Activated CD4-positive, CD25-positive, alpha-beta regulatory T cell treated with anti-CD3 and anti-CD28 coated beads, Interleukin-2, amount 50 U/mL, for 24 hours (primary cell): ENCODE measurements around the gene MSRB1.
"Not testable (repeated sequence)": the region's sequence is repeated elsewhere in the genome, so short reads cannot be mapped to it uniquely, and the experiment has no call there.

Source experiments
- ATAC-seq, 2 donors: fragments of 150-1000 bp; cut with Tn5 transposase; one replicate each; pipeline ENCODE4 v1.10.0; 2021; ENCODE audit warnings: mild to moderate bottlenecking in 1 of 2, moderate library complexity in 1 of 2

MSRB1 gene

DNA sequence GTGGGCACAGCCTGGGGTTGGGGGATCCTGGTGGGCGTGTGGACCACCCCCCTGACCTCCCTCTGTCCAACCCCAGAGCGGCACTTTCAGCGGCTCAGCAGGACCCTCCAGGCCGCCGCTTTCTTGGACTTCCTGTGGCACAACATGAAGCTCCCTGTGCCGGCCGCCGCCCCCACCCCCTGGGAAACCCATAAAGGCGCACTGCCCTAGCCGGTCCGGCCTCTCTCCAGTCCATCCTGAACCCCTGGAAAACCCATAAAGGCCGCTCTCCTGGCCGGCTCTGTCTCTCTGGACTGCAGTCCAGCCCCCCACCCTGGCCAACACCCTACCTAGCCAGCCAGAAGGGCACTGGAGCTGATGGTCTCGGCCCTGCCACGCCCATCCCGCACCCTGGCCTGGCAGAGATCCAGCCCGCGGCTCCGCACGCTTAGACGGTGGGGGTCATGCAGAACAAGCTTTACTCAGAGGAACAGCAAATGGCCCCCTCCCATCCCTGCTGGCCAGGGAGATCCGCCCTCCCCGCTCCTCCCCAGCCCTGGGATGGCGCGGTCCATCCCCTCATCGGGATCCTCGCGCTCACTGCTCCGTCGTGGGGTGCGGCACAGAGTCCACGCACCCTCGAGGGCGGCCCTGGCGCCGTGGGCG is 35.6 kb upstream of the MSRB1 start:
- ATAC-seq, result no peak

DNA sequence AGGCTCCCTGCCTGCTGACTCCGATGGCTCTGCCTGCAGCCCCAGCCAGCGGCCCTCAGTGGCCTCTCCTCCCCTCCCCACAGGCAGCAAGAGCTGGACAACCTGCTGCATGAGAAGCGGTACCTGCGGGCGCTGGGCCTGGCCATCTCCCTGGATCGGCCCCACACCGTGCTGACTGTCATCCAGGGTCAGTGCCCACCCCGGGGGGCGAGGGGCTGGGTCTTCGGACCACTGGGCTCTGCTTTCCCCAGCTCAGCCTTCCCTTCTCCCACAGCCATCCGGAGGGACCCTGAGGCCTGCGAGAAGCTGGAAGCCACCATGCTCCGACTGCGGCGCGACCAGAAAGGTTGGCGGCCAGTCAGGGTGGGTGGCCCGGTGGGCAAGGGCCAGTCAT is 34.9 kb upstream of the MSRB1 start:
- ATAC-seq, result no peak

DNA sequence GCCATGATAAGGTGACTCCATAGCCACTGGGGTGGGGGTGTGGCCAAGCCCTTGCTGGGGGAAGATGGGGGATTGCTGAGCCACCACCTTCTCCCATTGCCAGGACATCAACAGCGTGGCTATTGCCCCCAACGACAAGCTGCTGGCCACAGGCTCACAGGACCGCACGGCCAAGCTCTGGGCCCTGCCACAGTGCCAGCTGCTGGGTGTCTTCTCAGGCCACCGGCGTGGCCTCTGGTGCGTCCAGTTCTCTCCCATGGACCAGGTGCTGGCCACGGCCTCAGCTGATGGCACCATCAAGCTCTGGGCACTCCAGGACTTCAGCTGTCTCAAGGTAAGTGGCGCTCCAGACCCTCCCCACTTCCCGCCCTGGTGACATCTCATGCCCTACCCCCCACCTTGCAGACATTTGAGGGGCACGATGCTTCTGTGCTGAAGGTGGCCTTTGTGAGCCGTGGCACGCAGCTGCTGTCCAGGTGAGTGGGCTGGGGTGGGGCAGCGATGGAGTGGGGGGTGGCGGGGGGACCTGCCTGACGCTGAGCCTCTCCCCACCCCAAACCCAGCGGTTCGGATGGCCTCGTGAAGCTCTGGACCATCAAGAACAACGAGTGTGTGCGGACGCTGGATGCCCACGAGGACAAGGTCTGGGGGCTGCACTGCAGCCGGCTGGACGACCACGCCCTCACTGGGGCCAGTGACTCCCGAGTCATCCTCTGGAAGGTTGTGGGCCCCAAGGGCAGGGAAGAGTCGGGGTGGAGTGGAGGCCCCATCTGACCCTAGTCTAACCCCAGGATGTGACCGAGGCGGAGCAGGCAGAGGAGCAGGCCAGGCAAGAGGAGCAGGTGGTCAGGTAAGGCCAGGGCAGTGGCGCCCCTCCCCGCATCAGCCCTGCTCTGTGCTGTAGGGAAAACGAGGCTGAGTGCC is 34.2 kb upstream of the MSRB1 start:
- no peak for ATAC-seq

DNA sequence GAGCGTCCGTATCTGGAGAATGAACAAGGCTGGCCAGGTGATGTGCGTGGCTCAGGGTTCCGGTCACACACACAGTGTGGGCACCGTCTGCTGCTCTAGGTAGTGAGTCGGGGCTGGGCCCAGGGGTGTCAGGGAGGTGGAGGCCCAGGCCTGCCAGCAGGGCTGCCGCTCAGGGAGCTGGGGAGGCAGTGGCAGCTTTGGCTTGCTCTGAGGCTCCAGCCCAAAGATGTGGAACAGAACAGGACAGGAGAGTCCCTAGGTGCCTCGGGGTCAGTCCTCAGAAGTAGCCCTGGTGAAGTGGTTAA is 33.2 kb upstream of the MSRB1 start:
- ATAC-seq, result no peak

DNA sequence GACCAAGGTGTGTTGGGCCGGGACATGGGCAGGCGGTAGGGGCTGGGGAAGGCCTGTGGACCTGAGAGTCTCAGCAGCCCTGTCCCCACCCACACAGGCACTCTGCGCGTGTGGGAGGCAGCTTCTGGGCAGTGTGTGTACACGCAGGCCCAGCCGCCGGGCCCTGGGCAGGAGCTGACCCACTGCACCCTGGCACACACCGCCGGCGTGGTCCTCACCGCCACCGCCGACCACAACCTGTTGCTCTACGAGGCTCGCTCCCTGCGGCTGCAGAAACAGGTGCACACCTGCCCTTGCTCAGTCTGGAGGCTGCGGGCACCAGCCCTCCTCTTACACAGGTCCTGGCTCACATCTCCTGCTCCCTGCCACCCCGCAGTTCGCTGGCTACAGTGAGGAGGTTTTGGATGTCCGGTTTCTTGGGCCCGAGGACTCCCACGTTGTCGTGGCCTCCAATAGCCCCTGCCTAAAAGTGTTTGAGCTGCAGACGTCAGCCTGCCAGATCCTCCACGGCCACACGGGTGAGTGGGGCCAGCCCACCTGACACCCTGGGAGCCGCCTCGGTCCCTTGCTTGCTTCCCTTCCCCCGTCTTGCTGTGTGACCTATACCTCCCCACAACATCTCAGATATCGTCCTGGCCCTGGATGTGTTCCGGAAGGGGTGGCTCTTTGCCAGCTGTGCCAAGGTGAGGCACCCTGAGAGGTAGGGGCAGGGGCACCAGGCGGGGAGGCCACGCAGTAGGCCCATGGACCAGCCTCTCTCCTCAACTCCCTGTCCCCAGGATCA is 32.6 kb upstream of the MSRB1 start:
- ATAC-seq, result no peak

DNA sequence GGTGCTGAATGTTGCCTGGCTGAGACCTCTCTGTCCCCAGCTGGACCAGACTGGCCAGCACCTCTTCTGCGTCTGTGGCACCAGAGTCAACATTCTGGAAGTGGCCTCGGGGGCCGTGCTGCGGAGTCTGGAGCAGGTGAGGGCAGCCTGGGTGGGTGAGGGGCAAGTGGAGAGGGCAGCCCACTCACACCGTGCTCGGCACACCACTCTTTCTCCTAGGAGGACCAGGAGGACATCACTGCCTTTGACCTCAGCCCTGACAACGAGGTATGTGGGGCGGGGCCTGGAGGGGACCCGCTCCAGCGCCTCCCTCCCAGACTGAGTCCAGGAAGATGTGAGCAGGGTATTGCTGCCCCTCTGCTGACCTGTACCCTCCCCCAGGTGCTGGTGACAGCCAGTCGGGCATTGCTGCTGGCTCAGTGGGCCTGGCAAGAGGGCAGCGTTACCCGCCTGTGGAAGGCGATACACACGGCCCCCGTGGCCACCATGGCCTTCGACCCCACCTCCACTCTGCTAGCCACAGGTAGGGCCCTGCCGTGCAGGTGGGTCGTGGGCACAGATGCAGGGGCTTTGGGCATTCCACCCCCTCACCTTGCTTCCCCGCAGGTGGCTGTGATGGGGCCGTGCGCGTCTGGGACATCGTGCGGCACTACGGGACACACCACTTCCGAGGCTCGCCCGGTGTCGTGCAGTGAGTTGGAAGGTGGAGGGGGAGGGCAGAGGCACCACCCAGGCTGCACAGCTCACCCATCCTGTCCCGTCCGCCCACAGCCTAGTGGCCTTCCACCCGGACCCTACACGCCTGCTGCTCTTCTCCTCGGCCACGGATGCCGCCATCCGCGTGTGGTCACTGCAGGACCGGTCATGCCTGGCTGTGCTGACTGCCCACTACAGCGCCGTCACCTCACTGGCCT is 31.4 kb upstream of the MSRB1 start:
- no peak for ATAC-seq

DNA sequence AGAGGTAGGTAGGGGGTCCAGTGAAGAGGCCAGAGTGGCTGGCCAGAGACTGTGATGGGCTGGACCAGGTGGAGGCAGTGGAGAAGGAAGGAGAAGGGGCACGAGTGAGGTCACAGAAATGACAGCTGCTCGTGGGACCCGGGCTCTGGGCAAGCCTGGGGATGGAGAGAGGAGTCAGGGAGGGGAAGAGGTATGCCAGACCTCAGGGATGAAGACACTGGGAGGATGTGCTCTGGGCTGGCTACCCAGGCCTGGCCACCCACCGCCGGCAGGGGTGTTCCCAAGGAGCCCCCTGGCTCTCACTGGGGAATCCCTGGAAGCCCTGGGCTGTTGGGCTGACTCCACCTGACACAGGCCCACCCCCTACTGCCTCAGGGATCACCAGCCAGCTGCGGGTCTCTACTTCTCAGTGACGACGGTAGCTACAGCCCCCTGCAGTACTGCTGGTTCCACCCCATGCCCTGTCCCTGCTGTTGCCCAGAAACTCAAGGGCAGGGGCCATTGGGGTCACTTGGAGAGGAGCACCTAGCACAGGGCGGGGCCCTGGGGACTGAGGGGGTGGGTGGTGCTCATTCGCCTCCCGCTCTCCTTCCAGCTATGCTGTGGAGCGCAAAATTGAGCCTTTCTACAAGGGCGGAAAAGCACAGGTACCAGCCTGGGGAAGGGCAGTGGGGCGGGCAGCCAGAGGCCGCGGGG is 30.6 kb upstream of the MSRB1 start:
- no peak for ATAC-seq

DNA sequence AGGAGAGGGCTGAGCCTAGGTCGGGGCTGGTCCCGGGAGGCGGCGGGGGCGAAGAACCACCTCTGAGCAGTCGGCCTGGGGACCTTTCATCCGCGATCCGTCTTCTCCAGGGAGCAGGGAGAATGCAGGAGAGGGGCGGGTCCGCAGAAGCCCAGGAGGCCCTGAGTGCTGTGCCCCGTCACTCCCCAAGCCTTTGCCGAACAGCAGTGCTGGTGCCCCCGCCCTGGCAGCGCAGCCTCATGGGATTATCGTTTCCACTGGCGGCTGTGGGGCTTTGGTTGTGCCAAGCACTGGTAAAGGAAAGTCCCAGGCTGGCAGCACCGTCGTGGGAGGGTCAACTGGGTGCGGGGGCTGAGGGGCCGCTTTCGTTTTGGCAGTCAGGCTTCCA is 29.5 kb upstream of the MSRB1 start:
- peak in 1 of 2 donors; percentile 6 for ATAC-seq

DNA sequence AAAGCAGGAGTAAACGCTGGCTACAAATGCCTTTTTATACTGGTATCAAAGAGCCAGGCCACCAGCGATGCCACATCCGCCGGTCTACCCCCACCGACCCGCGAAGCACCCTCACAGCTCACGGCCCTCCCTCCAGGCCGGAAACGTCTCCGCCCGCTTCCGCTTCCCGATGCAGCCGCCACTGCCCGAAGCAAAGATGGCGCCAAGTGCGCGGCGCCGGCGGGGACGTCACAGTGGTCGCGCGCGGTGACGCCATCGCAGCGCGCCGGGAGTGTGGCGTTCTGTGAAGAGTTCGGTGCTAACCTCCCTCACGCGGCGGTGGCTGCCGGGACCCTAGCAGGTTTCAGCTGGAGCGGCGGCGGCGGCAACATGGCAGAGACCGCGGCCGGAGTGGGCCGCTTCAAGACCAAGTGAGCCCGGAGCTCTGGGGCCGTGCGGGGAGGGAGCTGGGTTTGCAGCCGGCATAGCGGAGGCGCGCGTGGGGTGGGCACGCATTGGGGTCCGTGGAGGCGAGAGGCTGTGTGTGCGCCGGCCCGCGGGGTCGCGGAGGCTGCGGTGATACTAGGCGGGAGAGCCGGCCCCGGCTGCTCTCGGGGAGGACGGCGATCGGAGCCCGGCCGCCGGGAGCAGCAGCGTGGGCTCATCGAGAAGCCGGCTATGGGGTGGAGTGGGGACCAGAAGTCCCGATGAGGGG is 28.9 kb upstream of the MSRB1 start, which contains the start of gene TBL3:
TSS of gene TBL3 (plus strand) at position 258 of the 694 bp plus-strand sequence. CDS start at position 370, 112 bp downstream.
- peak; percentile 96 to 97 for ATAC-seq

DNA sequence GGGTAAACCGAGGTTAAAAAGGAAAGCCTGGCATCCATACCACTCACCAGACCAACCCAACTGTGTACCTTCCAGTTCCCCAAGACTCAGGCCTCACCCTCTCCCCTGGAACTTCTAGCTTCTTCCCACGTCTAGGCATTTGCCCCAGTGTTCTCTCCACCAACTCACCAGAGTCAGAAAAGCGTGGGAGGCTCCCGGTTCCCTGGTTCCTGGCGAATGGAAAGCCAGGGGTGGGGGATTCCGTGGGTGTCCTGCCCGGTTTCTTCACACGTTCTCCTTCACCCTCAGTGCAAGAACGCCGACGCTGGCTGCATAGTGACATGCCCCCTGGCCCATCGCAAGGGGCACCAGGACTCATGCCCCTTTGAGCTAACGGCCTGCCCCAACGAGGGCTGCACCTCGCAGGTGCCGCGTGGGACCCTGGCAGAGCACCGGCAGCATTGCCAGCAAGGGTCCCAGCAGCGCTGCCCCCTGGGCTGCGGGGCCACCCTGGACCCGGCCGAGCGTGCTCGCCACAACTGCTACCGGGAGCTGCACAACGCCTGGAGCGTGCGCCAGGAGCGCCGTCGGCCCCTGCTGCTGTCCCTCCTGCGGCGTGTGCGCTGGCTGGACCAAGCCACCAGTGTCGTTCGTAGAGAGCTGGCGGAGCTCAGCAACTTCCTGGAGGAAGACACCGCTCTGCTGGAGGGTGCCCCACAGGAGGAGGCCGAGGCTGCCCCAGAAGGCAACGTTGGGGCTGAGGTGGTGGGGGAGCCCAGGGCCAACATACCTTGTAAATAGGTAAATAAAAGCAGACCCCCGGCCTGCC is 25.4 kb upstream of the MSRB1 start:
- no peak for ATAC-seq

DNA sequence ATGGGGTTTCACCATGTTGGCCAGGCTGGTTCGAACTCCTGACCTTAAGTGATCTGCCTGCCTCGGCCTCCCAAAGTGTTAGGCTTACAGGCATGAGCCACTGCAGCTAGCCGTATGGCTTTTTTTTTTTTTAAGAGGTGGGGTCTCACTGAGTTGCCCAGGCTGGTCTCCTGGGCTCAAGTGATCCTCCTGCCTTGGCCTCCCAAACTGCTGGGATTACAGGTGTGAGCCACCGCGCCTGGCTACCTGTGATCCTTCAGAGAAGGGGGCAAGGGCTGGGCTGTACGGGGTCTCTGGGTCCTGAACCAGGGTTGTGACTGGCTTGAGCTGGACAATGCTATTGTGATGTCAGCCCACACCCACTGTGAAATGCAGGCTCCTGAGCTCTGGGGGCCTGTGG is 23.5 kb upstream of the MSRB1 start, which contains the start of gene RNF151:
TSS of gene RNF151 (plus strand) at position 397 of the 400 bp plus-strand sequence. CDS start 26 bp downstream, outside the sequence.
- ATAC-seq, result no peak

DNA sequence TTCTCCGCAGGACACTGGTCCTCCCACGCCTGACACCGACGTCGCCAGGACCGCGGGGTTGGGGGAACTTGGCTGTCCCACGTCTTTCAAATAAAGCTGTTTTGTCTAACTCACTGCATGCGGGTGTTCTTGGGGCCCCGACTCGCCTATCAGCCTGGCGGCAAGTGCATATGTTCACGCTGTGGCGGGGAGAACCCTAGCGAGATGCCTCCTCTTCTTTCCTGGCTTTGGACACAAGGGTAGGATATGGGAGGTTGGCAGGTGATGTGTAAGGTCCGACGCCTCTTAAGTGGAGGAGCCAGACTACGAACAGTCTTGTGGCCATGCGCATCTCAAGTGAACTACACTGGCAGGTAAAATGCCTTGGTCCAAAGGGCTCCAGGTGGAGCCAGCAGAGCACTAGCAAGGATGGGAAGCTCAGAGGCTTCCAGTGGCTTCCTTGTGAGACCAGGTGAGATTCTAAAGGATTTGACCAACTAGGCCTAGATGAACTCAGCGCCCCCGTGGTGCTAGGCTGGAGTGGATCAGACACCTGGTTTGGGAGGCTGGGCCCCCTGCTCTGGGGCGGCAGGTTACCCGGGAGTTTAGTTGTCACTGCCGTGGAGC is 22.5 kb upstream of the MSRB1 start:
- no peak for ATAC-seq

DNA sequence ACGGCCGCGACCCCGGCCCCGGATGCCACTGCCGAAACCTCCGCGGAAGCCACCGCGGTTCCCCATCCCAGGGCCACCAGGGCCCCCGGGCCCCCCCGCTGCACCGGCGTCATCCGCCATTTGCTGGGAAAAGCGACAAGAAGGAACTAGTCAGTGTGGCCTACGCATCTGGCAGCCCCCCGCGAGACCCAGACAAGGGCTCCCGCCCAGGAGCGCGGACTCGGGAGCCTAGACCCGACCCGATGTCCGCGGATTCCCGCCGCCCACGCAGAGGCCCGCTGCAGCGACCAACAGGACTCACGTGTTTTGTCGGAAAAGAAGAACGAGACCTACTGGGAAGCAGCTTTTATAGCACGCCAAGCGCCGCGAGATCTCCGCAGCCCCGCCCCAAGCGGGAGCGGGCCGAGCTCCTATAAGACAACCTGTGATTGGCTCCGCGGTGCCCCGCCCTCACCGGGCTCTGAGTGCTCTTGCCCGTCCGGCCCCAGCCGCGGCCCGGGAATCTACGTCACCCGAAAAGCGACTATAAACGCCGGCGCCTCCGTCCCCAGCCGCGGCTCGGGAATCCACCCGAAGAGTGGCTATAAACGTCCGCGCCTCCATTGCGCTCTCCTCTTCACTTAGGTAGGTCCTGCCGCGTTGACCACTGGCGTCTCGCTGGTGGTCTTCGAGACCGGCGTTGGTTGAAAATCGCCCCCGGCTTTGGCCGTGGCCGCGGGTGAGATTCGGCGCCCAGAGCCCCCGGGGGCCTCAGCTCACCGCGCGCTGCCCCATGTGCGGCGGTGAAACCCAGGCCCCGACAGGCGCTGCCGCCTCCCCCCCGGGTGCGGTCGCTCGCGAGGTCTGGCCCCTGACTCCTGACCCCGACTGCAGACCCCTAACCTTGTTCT is 21.8 kb upstream of the MSRB1 start, which contains the start of gene RPS2:
TSS of gene RPS2 (minus strand) at position 321 of the 890 bp plus-strand sequence. CDS start at position 120, 201 bp downstream.
- ATAC-seq, result peak; percentile 84 to 87

DNA sequence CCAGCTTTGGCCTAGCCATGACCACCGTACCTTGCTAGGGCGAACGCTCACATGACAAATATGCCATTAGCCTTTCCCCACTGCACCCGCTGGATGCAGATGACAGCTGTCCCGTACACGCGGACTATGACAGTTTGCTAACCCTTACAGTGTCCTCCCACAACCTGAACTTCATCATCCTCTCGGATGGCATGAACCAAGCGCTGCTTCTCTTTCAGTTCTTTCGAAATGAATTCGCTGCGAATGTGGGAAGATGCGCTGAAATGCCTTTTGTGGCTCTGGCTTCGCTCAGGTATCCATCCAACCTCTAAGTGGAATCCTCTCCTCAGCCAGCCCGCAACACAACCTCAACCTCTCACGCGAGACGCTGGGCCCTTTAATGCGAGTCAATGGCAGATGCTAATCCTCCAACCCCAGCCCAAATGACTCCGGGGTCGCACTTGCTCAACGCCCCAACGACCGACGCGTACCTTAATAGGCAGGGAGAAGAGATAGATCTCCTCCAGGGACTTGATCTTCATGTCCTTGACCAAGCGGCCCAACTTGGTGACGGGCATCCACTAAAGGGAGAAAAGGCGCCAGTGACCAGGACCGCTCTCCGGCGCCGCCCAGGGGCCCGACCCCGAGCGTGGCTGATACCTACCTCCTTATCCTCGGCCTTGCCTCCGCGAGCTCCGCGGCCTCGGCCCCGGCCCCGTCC is 21.0 kb upstream of the MSRB1 start:
- peak in 1 of 2 donors; percentile 7 for ATAC-seq

DNA sequence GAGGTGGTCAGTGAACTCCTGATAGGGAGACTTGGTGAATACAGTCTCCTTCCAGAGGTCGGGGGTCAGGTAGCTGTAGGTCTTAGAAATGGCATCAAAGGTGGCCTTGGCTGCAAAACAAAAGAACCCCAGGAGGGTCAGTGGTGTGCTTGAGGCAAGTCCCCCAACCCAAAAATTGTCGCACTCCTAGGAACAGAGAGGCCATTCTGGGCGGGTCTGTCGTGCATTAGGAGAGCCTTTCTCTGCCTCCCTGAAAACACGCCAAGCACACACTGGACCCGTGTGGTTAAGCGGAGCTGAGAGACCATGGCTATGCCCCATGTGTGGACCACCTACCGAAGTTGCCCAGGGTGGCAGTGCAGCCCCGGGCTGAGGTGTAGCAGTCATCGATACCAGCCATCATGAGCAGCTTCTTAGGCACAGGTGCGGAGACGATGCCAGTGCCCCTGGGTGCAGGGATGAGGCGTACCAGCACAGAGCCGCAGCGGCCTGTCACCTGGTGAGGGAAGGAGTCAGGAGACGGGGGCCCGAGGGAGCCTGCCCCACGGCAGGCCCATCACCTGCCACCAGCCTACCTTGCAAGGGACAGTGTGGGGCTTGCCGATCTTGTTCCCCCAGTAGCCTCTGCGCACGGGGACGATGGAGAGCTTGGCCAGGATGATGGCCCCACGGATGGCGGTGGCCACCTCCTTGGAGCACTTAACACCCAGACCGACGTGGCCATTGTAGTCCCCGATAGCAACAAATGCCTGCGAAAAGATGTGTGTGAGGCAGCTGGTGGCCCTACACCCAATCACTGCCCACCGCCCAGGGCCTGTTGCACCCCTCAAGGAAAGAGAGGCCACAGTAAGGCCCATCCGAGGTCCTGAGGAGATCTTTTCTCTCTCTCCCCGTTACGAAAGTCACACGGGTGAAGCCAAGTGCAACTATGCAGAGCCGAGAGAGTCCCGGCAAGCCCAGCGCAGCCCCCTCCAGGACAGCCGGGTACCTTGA is 19.5 kb upstream of the MSRB1 start:
- not testable (repeated sequence) for ATAC-seq

DNA sequence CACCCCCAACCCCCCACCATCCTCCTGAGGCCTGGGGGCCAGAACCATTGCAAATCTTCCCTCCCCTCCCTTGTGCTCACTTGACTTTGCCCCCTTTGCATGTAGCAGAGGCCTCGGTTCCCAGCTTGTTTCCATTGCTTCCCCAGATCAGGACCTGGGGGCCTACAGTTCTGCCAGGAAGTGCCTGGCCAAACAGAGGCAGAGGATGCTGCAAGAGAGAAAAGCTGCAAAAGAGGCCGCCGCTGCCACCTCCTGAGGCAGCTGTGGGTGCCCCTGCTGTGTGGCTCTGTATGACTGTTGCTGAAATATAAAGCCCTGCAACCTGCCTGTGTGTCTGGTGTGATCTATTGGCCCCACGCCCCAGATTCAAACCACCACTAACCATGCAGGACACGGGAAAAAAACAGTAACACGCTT is 18.7 kb upstream of the MSRB1 start:
- no peak for ATAC-seq
